ENCODE data around the gene LCE2C.
"Not testable (repeated sequence)": the region's sequence is repeated elsewhere in the genome, so short reads cannot be mapped to it uniquely, and the experiment has no call there.

The LCE2C gene, protein sequence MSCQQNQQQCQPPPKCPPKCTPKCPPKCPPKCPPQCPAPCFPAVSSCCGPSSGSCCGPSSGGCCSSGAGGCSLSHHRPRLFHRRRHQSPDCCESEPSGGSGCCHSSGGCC

GRCh38 chr1:152674983-152675382 is at the start of gene LCE2C:
Gene LCE2C (plus strand): TSS chr1:152675279. CDS start chr1:152676016, 737 bp downstream.
- DNase-seq: not testable (repeated sequence)

DNA sequence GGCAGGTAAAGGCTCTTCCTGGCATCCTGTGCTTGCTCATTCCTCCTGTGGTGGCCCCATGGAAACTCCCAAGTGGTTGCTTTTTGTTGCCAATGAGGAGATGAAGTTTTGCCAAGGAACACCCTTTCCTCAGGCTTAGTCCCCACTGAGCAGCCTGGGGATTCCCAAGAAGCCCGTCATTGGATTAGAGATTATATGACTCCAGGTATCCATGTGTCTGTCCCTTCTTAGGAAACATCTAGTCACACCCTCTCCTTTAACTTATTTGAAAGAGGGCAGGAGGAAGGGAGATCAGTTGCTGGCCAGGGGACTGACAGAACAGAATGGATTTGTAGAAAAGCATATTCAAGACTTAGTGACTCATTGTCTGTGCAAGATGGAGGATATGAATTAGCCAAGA is 48.3 kb upstream of the LCE2C start:
- no peak for DNase-seq

DNA sequence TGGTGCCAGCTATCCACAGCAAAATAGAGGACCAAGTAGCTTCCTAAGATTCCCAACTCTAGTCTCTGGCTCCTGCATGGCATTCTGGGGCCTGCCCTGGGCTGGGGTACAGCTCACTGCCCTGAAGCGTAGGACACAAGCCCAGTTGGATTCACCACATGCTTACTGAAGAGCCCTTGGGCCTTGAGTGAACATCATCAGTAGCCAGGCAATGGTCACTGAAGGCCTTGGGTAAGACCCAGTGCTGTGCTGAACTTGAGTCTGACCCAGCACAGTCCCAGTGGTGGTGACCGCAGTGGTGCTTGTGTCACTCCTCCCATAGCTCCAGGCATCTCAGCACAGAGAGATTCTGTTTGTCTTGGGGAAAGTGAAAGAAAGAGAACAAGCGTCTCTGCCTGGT is 44.5 kb upstream of the LCE2C start:
- no peak for DNase-seq

- DNase-seq: no peak
Measured at GRCh38 chr1:152640351-152640750, 34.7 kb upstream of the LCE2C start.

DNA sequence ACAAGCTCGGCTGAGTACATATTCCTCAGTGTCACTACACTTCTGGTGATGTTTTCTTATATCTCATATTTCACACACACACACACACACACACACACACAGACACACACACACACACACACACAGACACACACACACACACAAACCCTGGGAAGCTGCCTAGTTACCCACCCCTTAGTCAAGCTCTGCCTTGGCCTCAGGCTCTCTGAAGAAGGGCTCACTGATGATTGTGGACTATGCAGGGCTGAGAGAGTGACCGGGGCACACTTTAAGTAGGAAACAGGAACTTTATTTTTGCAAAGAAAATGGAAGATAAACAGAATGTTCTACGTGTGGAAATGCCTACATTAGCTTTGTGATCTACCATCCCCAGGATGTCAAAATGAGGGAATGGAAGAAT is 31.1 kb upstream of the LCE2C start:
- DNase-seq: no peak

- no peak for DNase-seq
Measured at GRCh38 chr1:152645146-152645545, 29.9 kb upstream of the LCE2C start.

GRCh38 chr1:152646656-152647055 is 28.4 kb upstream of the LCE2C start:
- no peak for DNase-seq

GRCh38 chr1:152654110-152654509 is 21.0 kb upstream of the LCE2C start:
- DNase-seq: no peak

DNA sequence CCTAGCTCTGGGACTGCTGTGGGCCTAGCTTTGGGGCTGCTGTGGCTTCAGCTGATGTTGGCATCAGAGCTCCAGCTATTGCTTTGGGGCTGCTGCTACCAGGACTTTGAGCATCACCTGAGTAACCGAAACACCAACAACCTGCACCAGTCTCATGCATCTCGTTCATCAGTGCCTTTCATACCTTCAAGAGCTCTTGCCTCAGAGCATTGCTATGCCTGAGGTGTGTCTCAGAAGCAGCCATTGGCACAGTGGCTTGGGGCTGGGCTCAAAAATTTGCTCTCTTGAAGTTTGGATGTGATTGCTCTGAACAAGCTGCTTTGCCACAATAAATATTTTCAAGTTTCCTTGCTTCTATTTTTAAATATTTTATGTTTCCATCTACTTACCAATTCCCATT is 18.6 kb upstream of the LCE2C start:
- DNase-seq: no peak

- DNase-seq: no peak
Measured at GRCh38 chr1:152657677-152658076, 17.4 kb upstream of the LCE2C start.

DNA sequence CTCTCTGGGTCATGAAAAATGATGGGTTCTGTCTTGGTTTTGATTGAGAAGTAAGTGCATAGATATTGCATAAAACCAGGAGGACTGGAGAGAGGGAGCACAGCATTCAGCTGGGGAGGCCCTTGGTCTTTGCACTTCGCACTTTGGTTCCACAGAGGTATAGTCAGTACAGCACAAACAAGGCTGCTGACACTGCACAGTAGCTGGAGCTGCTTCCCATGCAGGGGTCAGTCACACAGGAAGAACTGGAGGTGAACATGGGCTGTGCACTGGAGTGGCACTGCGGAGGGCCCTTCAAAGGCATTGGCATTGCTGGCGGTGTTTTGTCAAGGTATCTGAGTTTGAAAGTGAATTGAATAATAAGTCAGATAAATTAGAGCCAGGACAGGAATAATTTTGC is 16.4 kb upstream of the LCE2C start:
- DNase-seq: no peak

DNA sequence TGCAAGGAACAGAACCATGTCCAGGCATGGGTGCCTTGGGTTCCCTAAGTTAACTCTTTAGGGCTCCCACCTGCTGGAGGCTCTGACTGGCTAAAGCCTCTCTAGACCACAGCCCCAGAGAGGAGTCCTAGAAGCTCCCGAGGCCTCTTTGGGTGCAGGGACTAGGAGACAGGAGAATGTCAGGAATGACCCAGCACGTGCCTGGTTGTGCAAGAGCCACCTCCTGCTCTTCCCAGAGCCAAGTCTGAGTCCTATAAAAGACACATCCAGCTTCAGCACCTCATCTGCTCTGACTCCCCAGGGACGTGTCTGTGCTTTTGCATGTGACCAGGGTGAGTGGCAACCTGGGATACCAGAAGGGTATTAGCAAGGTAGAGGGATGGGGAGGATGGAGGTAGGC is 12.0 kb upstream of the LCE2C start, which contains the start of gene LCE2D:
Gene LCE2D, plus strand, starts transcription at position 283 of the 400 bp plus-strand sequence. CDS start 726 bp downstream, outside the sequence.
- DNase-seq: no peak

- DNase-seq: not testable (repeated sequence)
Measured at GRCh38 chr1:152666171-152666570, 8.9 kb upstream of the LCE2C start.

GRCh38 chr1:152667648-152668047 is 7.4 kb upstream of the LCE2C start:
- no peak for DNase-seq

- DNase-seq: no peak
Measured at GRCh38 chr1:152673016-152673415, 2.1 kb upstream of the LCE2C start.

- DNase-seq: no peak
Measured at GRCh38 chr1:152679459-152679858, 4.4 kb downstream of the LCE2C start.

DNA sequence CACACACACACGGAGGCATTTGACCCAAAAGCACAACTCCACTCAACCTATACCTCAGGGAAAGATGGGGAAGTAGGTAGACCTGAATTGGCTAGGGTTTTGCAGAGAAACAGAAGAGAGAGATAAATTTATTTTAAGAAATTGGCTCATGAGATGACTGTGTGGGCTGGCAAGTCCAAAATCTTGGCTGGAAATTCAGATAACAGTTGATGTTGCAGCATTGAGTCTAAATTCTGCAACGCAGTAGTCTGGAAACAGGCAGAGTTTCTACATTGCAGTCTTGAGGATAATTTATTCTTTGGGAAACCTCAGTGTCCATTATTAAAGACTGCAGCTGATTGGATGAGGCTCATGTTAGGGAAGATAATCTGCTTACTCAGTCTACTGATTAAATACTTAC is 6.5 kb downstream of the LCE2C start:
- DNase-seq: no peak

GRCh38 chr1:152683846-152684245 is 8.8 kb downstream of the LCE2C start:
- no peak for DNase-seq

DNA sequence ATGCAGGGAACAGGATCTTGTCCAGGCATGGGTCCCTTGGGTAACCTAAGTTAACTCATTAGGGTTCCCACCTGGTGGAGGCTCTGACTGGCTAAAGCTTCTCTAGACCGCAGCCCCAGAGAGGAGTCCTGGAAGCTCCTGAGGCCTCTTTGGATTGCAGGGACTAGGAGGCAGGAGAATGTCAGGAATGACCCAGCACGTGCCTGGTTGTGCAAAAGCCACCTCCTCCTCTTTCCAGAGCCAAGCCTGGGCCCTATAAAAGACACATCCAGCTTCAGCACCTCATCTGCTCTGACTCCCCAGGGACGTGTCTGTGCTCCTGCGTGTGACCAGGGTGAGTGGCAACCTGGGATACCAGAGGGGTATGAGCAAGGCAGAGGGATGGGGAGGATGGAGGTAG is 10.7 kb downstream of the LCE2C start, which contains the start of gene LCE2B:
Gene LCE2B, plus strand, starts transcription at position 301 of the 400 bp plus-strand sequence. CDS start 721 bp downstream, outside the sequence.
- DNase-seq: not testable (repeated sequence)

GRCh38 chr1:152697701-152698600 is 22.9 kb downstream of the LCE2C start, which contains the start of gene LCE2A:
Gene LCE2A (plus strand): TSS chr1:152698345. CDS start chr1:152698902, 557 bp downstream.
- no peak for DNase-seq

- DNase-seq: no peak
Measured at GRCh38 chr1:152699746-152700145, 24.7 kb downstream of the LCE2C start.

GRCh38 chr1:152707860-152708259 is 32.8 kb downstream of the LCE2C start, which contains the start of gene LCE4A:
Gene LCE4A (plus strand): TSS chr1:152708160. CDS start chr1:152709076, 916 bp downstream.
- no peak for DNase-seq

DNA sequence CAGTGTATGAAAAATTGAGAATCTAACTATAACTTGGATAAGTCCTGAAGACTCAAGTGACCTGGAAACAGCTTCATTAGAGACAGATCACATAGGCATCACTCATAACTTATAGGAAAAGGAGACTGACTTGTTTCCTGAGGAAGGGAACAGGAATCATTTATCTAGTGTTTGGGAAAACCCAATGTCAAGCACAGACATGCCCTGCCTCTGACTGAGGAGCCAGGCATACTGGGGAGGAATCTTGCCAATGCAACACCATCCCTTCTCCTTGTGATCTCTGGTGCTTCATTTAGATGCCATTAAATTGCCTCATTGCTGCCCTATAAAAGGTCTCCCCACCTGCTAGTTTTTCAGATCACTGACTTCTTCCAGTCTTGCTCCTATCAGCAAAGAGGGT is 43.2 kb downstream of the LCE2C start:
- DNase-seq: no peak

DNA sequence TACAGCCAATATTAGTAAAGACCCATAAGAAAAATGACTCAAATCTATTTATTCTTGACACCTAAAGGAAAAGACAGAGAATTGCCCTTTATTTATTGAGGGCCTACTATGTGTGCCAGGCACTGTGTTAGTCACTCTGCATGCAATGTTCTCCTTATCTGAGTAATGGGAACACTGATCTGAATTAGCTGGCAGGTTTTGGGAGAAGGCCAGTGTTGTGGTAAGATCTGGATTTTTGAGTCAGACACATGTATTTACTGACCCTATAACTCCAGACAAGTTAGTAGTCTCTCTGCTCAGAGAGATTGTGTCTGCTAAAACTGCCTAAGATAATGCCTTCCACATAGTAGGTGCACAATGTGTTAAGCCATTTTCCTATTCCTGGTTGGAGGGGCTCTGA is 50.2 kb downstream of the LCE2C start:
- no peak for DNase-seq
